ENCODE measurements around the gene ATP9A.

Gene ATP9A

GRCh38 chr20:51803148-51803854, 35.1 kb upstream of the ATP9A start:
- CTCF ChIA-PET: interaction anchor here (0.5 to 1.3 kb wide), 4 partner anchors 115 to 281 kb away, joined by 3 to 5 read pairs (median 3); no protein-coding TSS in a partner anchor
- POLR2A ChIA-PET: no interaction called here
- Histone ChIP-seq H3K4me1 (ENCODE audit: control insufficient read depth, insufficient read depth, low read length) (peaks cover 9% of the 10 kb centered on the region), H3K27ac (ENCODE audit: extremely low read depth, low read depth, low read length) (no peak overlapping the region), H3K36me3 (ENCODE audit: control insufficient read depth in 2 of 2, insufficient read depth in 1 of 2, low read length in 2 of 2) (no peaks in the 10 kb centered on the region), H3K9me3 (ENCODE audit: control insufficient read depth, insufficient read depth, low read depth, low read length) (no peaks in the 10 kb centered on the region), H3K4me3 (ENCODE audit: low read depth, low read length) (no peak overlapping the region)
- TF ChIP-seq SETDB1 (IDR thresholded peaks at IDR 0.05; ENCODE audit: insufficient read length, low read length) (peak; percentile 26), ZNF560 (tag by site-specific recombination; IDR thresholded peaks at IDR 0.05; ENCODE audit: borderline replicate concordance) (no peak), ZNF664 (tag by site-specific recombination; IDR thresholded peaks at IDR 0.05) (peak; percentile 97), ZNF785 (tag by site-specific recombination; IDR thresholded peaks at IDR 0.05) (no peak), PRDM6 (tag by site-specific recombination; IDR thresholded peaks at IDR 0.05) (peak; percentile 22; the same call in 1 of the 2 replicates), ZBTB8A (tag by site-specific recombination; IDR thresholded peaks at IDR 0.05) (no peak), TRIM28 (IDR thresholded peaks at IDR 0.05; ENCODE audit: borderline replicate concordance, low read length) (0 out of 2 replicates have a peak, but pooled peaks have one; percentile 21)

- ChIA-PET POLR2A (interaction anchor here (0.6 kb wide), 1 partner anchor 34 kb away, joined by 3 read pairs; no protein-coding TSS in a partner anchor), CTCF (interaction anchor here (1.3 kb wide), 1 partner anchor 164 kb away, joined by 5 read pairs; no protein-coding TSS in a partner anchor)
- no peak within 1 kb of the TSS for H3K27ac ChIP-seq (ENCODE audit: extremely low read depth, low read depth, low read length)
- no peaks in the 10 kb centered on the region for H3K36me3 ChIP-seq (ENCODE audit: control insufficient read depth in 2 of 2, insufficient read depth in 1 of 2, low read length in 2 of 2)
- H3K4me3 ChIP-seq (ENCODE audit: low read depth, low read length): no peak within 1 kb of the TSS
- peaks cover 14% of the 10 kb centered on the region for H3K4me1 ChIP-seq (ENCODE audit: control insufficient read depth, insufficient read depth, low read length)
- TF ChIP-seq ZNF555 (tag by site-specific recombination; conservative IDR thresholded peaks at IDR 0.05) (no peak), GLI4 (tag by site-specific recombination; IDR thresholded peaks at IDR 0.05) (no peak), ZNF335 (tag by site-specific recombination; conservative IDR thresholded peaks at IDR 0.05) (no peak)
- H3K9me3 ChIP-seq (ENCODE audit: control insufficient read depth, insufficient read depth, low read depth, low read length): no peaks in the 10 kb centered on the region
These were observed 34.1 kb upstream of the ATP9A start, which contains the start of gene SALL4 for GRCh38 chr20:51802170-51802751. Gene SALL4, minus strand, starts transcription at chr20:51802521. Its CDS starts 113 bp downstream, at chr20:51802408.

- H3K36me3 ChIP-seq (ENCODE audit: control insufficient read depth in 2 of 2, insufficient read depth in 1 of 2, low read length in 2 of 2): no peaks in the 10 kb centered on the region
- CTCF ChIA-PET: interaction anchor here (1.3 kb wide), 1 partner anchor 164 kb away, joined by 5 read pairs; no protein-coding TSS in a partner anchor
- H3K4me1 ChIP-seq (ENCODE audit: control insufficient read depth, insufficient read depth, low read length): peaks cover 17% of the 10 kb centered on the region
- no peaks in the 10 kb centered on the region for H3K9me3 ChIP-seq (ENCODE audit: control insufficient read depth, insufficient read depth, low read depth, low read length)
- TF ChIP-seq ZBTB10 (tag by site-specific recombination; IDR thresholded peaks at IDR 0.05) (peak; percentile 29; the same call in 1 of the 2 replicates), ZBTB11 (tag by site-specific recombination; conservative IDR thresholded peaks at IDR 0.05; ENCODE audit: low read depth) (no peak)
- POLR2A ChIA-PET: interaction anchor here (0.6 kb wide), 1 partner anchor 35 kb away, joined by 3 read pairs; no protein-coding TSS in a partner anchor
- H3K4me3 ChIP-seq (ENCODE audit: low read depth, low read length): no peak overlapping the region
- H3K27ac ChIP-seq (ENCODE audit: extremely low read depth, low read depth, low read length): no peak overlapping the region
These were observed 33.6 kb upstream of the ATP9A start for GRCh38 chr20:51801823-51802123.

Data from HEK293 (cell line).